ENCODE measurements around the gene ARHGAP31.
"Not testable (repeated sequence)": the region's sequence is repeated elsewhere in the genome, so short reads cannot be mapped to it uniquely, and the experiment has no call there.

The ARHGAP31 gene

GRCh38 chr3:119293871-119294695 lies at the start of gene ARHGAP31:
TSS of gene ARHGAP31 (plus strand) at chr3:119294383. CDS start at chr3:119294905, 522 bp downstream.
- DNase-seq (ENCODE audit: low spot score) = no peak

- no peak for DNase-seq (ENCODE audit: low spot score)
Measured at GRCh38 chr3:119245778-119246177, 48.4 kb upstream of the ARHGAP31 start.

- DNase-seq (ENCODE audit: low spot score) = no peak
Measured at GRCh38 chr3:119255214-119255613, 39.0 kb upstream of the ARHGAP31 start.

GRCh38 chr3:119257111-119257510 lies 37.1 kb upstream of the ARHGAP31 start:
- DNase-seq (ENCODE audit: low spot score) = no peak

GRCh38 chr3:119257654-119258410 lies 36.4 kb upstream of the ARHGAP31 start:
- peak; percentile 54 for DNase-seq (ENCODE audit: low spot score)

GRCh38 chr3:119258915-119259314 lies 35.3 kb upstream of the ARHGAP31 start:
- DNase-seq (ENCODE audit: low spot score) = peak; percentile 41

- no peak for DNase-seq (ENCODE audit: low spot score)
Measured at GRCh38 chr3:119259821-119260220, 34.4 kb upstream of the ARHGAP31 start.

- DNase-seq (ENCODE audit: low spot score) = no peak
Measured at GRCh38 chr3:119261055-119261454, 33.1 kb upstream of the ARHGAP31 start.

GRCh38 chr3:119270212-119270611 lies 24.0 kb upstream of the ARHGAP31 start:
- DNase-seq (ENCODE audit: low spot score) = not testable (repeated sequence)

- DNase-seq (ENCODE audit: low spot score) = no peak
Measured at GRCh38 chr3:119276680-119277079, 17.5 kb upstream of the ARHGAP31 start.

GRCh38 chr3:119279101-119279554 lies 15.1 kb upstream of the ARHGAP31 start:
- DNase-seq (ENCODE audit: low spot score) = no peak

- no peak for DNase-seq (ENCODE audit: low spot score)
Measured at GRCh38 chr3:119279584-119280243, 14.5 kb upstream of the ARHGAP31 start.

- DNase-seq (ENCODE audit: low spot score) = no peak
Measured at GRCh38 chr3:119288669-119289403, 5.3 kb upstream of the ARHGAP31 start.

- DNase-seq (ENCODE audit: low spot score) = no peak
Measured at GRCh38 chr3:119289404-119289770, 4.8 kb upstream of the ARHGAP31 start.

GRCh38 chr3:119290613-119291012 lies 3.6 kb upstream of the ARHGAP31 start:
- DNase-seq (ENCODE audit: low spot score) = no peak

GRCh38 chr3:119291062-119291700 lies 3.0 kb upstream of the ARHGAP31 start:
- DNase-seq (ENCODE audit: low spot score) = no peak

GRCh38 chr3:119292666-119293065 lies 1.5 kb upstream of the ARHGAP31 start:
- no peak for DNase-seq (ENCODE audit: low spot score)

GRCh38 chr3:119293105-119293870 lies 895 bp upstream of the ARHGAP31 start:
- DNase-seq (ENCODE audit: low spot score) = no peak

- DNase-seq (ENCODE audit: low spot score) = no peak
Measured at GRCh38 chr3:119294696-119295671, 801 bp downstream of the ARHGAP31 start.
